Suprapubic skin (tissue), 4 donors: ENCODE results near the gene RRP1. TPM values are rescaled to one million over a fixed set of nuclear protein-coding genes. Genes with fewer than 3 reads are reported as not detected.

Source experiments
- DNase-seq, 2 donors: peaks; one replicate each; pipeline ENCODE4 v3.0.0-alpha.2; 2019; ENCODE audit warnings: low spot score in 2 of 2
- H3K27ac ChIP-seq: fragments of 200-600 bp; sonication (generic); one replicate; pipeline ENCODE4 v1.5.1; 2019
- H3K27me3 ChIP-seq: fragments of 200-600 bp; sonication (generic); one replicate; pipeline ENCODE4 v1.5.1; 2019
- H3K36me3 ChIP-seq: fragments of 200-600 bp; sonication (generic); one replicate; pipeline ENCODE4 v1.5.1; 2019
- H3K4me1 ChIP-seq: fragments of 200-600 bp; sonication (generic); one replicate; pipeline ENCODE4 v1.5.1; 2019
- H3K4me3 ChIP-seq: fragments of 200-600 bp; sonication (generic); one replicate; pipeline ENCODE4 v1.5.1; 2019; ENCODE audit warnings: mild to moderate bottlenecking
- H3K9me3 ChIP-seq: fragments of 200-600 bp; sonication (generic); one replicate; pipeline ENCODE4 v1.5.1; 2019
- EP300 ChIP-seq: sonication (generic); formaldehyde crosslinking; IDR thresholded peaks from one replicate; pipeline ENCODE4 v1.6.1; 2017; ENCODE audit warnings: antibody characterized with exemption
- POLR2A ChIP-seq, 2 donors: fragments of 450-650 bp; IDR thresholded peaks; one replicate each; pipeline ENCODE4 v1.6.1; 2017; ENCODE audit warnings: antibody characterized with exemption in 2 of 2, mild to moderate bottlenecking in 2 of 2, moderate library complexity in 2 of 2
- POLR2AphosphoS5 ChIP-seq, 3 donors: sonication (generic); formaldehyde crosslinking; IDR thresholded peaks; one replicate each; pipeline ENCODE4 v1.6.1; 2017; ENCODE audit warnings: antibody characterized with exemption in 3 of 3
- WGBS: methylation state at CpG from one replicate; pipeline ENCODE4 v1.1.5; 2018; 5-methylcytosine and 5-hydroxymethylcytosine counted together
- total RNA-seq, 4 donors: library from RNA; depleted of rRNA; stranded (reverse); fragments of >200 nt; gene quantifications; one replicate each; pipeline ENCODE4 v1.1.0, GENCODE V29; 2016
- TF ChIP-seq, protein P1 (sequence below), 2 donors: fragments of 200-600 bp in 1 of 2; fragments of 450-650 bp in 1 of 2; sonication (generic) in 1 of 2; IDR thresholded peaks; one replicate each; pipeline ENCODE4 v1.5.1; 2016 to 2019; ENCODE audit warnings: antibody characterized with exemption in 2 of 2, mild to moderate bottlenecking in 1 of 2, moderate library complexity in 1 of 2

The RRP1 gene
- total RNA-seq, 4 donors from 2014 or later = 22.5 to 34.6 (median 28.4) TPM

DNA sequence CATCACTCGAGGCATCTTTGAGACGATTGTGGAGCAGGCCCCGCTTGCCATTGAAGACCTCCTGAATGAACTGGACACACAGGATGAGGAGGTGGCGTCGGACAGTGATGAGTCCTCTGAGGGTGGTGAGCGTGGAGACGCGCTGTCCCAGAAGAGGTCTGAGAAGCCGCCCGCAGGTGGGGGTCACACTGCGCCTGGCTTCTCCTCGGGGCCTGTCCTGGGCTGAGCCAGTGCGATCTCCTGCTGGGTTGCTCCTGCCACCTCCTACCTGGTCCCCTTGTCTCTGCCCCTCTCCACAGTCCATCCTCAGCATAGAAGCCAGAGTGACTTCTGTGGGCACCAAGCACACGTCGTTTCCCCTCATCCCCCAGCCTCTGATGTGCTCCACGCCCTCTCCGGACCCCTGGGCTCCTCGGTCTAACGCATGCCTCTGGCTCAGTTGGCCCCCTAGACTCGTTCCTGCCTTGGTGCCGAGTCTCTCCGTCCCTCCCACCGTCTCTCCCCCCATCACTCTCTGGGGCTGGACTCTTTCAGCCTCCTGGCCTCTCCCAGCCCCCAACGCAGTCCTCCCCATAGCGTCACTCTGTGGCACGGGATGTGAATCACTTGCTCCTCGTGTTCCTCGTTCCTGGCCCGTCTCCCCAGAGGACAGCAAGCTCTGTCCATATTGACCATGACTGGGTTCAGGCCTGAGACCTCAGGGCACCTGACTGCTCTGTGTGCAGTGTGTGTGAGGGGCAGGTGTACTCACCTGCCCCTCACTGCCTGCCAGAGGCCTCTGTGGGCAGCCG lies 8.7 kb downstream of the RRP1 start:
- no peak overlapping the region for H3K4me3 ChIP-seq
- no peak for DNase-seq
- H3K4me1 ChIP-seq = no peaks in the 10 kb centered on the region
- H3K27me3 ChIP-seq = no peaks in the 10 kb centered on the region
- TF ChIP-seq, protein P1, sequence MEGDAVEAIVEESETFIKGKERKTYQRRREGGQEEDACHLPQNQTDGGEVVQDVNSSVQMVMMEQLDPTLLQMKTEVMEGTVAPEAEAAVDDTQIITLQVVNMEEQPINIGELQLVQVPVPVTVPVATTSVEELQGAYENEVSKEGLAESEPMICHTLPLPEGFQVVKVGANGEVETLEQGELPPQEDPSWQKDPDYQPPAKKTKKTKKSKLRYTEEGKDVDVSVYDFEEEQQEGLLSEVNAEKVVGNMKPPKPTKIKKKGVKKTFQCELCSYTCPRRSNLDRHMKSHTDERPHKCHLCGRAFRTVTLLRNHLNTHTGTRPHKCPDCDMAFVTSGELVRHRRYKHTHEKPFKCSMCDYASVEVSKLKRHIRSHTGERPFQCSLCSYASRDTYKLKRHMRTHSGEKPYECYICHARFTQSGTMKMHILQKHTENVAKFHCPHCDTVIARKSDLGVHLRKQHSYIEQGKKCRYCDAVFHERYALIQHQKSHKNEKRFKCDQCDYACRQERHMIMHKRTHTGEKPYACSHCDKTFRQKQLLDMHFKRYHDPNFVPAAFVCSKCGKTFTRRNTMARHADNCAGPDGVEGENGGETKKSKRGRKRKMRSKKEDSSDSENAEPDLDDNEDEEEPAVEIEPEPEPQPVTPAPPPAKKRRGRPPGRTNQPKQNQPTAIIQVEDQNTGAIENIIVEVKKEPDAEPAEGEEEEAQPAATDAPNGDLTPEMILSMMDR (IDR thresholded peaks at IDR 0.05) = no peak
- TF ChIP-seq POLR2A (IDR thresholded peaks at IDR 0.05) (no peak), EP300 (no peak), POLR2AphosphoS5 (IDR thresholded peaks at IDR 0.05) (no peak)
- H3K36me3 ChIP-seq = peaks cover 100% of the 10 kb centered on the region
- 91% methylated on average over 21 of the region's 30 CpGs for WGBS
- H3K27ac ChIP-seq = no peak overlapping the region
- H3K9me3 ChIP-seq = no peaks in the 10 kb centered on the region

DNA sequence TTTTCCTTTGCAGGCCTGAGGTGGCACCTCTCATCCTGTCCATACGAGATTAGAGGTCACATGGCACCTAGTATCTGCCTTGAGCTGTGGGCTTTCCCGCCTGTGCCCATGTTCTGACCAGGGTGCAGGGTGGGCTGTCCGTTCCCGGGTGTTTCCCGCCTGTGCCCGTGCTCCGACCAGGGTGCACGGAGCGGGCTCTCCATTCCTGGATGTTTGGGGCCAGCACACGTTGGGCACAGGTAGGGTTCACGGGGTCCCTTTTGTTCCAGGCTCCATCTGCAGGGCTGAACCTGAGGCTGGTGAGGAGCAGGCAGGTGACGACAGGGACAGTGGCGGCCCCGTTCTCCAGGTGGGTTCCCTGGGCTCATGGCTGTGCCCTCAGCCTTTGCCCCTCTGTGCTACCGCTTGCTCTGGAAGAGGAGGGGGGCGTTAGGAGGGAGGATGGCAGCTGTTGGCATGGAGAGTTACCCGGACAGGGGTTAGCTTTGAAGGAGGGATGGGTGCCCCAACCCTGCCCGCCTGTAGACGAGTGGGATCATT lies 10.0 kb downstream of the RRP1 start:
- TF ChIP-seq EP300 = no peak
- TF ChIP-seq, protein P1 (IDR thresholded peaks at IDR 0.05) = no peak
- TF ChIP-seq POLR2AphosphoS5 (IDR thresholded peaks at IDR 0.05) = no peak
- no peak for TF ChIP-seq POLR2A (IDR thresholded peaks at IDR 0.05)
- Histone ChIP-seq H3K4me3 (no peak overlapping the region), H3K27ac (no peak overlapping the region), H3K4me1 (no peaks in the 10 kb centered on the region), H3K36me3 (peaks cover 100% of the 10 kb centered on the region), H3K9me3 (no peaks in the 10 kb centered on the region), H3K27me3 (no peaks in the 10 kb centered on the region)
- no peak for DNase-seq
- WGBS = 83% methylated on average over 4 of the region's 19 CpGs

DNA sequence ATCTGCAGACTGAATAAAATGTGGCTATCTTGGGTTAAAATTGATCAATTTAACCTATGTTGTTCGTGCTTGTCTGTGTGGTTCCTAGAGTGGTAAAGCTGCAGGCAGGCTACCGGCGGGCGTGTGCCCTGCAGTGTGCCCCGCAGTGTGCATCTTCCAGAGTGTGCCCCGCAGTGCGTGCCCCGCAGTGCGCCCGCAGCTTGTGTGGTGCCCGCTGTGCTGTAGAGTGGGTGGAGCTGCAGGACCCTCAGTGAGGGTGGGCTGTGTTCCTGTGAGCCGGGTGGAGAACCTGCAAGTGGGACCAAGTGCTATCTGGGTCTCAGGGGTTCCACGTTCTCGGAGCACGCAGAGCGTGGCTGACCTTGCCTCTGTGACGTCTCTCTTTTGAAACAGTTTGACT lies 10.7 kb downstream of the RRP1 start:
- TF ChIP-seq POLR2AphosphoS5 (IDR thresholded peaks at IDR 0.05) = no peak
- no peak for TF ChIP-seq POLR2A (IDR thresholded peaks at IDR 0.05)
- TF ChIP-seq EP300 = no peak
- TF ChIP-seq, protein P1 (IDR thresholded peaks at IDR 0.05) = no peak
- WGBS = 93% methylated on average over 16 of the region's 17 CpGs
- peaks cover 99% of the 10 kb centered on the region for H3K36me3 ChIP-seq
- no peaks in the 10 kb centered on the region for H3K27me3 ChIP-seq
- H3K27ac ChIP-seq = no peak overlapping the region
- no peaks in the 10 kb centered on the region for H3K9me3 ChIP-seq
- H3K4me3 ChIP-seq = no peak overlapping the region
- no peak for DNase-seq
- H3K4me1 ChIP-seq = no peaks in the 10 kb centered on the region

DNA sequence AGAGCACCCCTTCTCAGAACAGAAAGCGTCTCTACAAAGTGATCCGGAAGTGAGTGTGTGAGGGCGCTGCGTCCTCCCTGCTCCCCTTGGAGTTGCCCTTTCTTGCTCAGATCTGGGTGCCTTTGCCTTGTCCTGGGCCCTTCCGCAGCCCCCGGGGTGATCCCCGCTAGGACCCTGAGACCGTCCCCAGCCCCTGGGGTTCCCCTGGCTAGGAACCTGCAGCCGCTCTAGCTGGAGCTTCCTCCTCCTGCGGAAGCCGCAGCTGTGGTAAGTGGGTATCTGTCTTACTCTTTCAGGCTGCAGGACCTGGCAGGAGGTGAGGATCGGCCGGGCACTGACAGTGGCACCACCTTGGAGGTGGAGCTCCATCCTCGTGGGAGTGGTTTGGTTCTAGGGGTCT lies 11.2 kb downstream of the RRP1 start:
- H3K4me3 ChIP-seq = no peak overlapping the region
- no peaks in the 10 kb centered on the region for H3K9me3 ChIP-seq
- H3K36me3 ChIP-seq = peaks cover 94% of the 10 kb centered on the region
- no peaks in the 10 kb centered on the region for H3K27me3 ChIP-seq
- no peak overlapping the region for H3K27ac ChIP-seq
- 97% methylated on average over 11 of the region's 14 CpGs for WGBS
- peak in 1 of 2 donors; percentile 73 for DNase-seq
- no peaks in the 10 kb centered on the region for H3K4me1 ChIP-seq
- no peak for TF ChIP-seq EP300
- TF ChIP-seq, protein P1 (IDR thresholded peaks at IDR 0.05) = no peak
- TF ChIP-seq POLR2AphosphoS5 (IDR thresholded peaks at IDR 0.05) = no peak
- TF ChIP-seq POLR2A (IDR thresholded peaks at IDR 0.05) = no peak

DNA sequence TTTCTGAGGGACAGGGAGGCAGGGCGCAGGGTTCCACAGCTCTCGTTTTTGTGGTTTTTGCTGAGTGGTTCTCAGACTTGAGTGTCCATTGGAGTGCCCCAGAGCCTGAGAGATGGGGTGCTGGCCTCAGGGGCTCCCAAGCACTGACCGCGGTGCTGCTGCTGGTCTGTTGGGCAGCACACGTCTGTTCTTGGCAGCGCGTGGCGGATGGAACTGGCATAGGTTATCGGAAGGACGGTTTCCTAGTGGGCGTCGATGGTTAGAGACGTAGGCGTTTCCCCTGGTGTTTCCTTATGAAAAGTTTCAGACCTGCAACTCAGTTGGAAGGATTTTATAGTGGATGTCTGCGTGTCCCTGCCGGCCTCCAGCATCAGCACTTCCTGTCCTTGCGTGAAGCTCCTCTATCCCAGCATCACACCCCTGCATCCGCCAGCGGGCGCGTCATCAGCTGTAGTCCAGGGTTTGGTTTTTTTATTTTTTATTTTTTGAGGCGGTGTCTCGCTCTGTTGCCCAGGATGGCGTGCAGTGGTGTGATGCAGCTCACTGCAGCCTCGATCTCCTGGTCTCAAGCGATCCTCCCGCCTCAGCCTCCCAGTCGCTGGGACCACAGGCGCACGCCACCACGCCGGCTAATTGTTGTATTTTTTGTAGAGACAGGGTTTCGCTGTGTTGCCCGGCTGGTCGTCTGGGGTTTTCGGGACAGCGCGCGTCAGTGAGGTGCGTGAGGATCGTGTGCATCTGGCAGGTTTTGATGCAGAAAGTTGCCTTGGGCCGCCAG lies 11.8 kb downstream of the RRP1 start:
- no peaks in the 10 kb centered on the region for H3K4me1 ChIP-seq
- TF ChIP-seq, protein P1 (IDR thresholded peaks at IDR 0.05) = no peak
- TF ChIP-seq EP300 (no peak), POLR2A (IDR thresholded peaks at IDR 0.05) (no peak), POLR2AphosphoS5 (IDR thresholded peaks at IDR 0.05) (no peak)
- no peak overlapping the region for H3K4me3 ChIP-seq
- DNase-seq = no peak
- no peaks in the 10 kb centered on the region for H3K9me3 ChIP-seq
- no peaks in the 10 kb centered on the region for H3K27me3 ChIP-seq
- 94% methylated on average over 41 of the region's 42 CpGs for WGBS
- H3K27ac ChIP-seq = no peak overlapping the region
- H3K36me3 ChIP-seq = peaks cover 91% of the 10 kb centered on the region
